Loucy (cell line): ENCODE measurements around the gene LRRC15.

Experiments used
- EZH2phosphoT487 ChIP-seq: fragments of 200-600 bp; IDR thresholded peaks from 2 replicates; pipeline ENCODE4 v1.6.1; 2018; ENCODE audit warnings: antibody characterized with exemption, mild to moderate bottlenecking, moderate library complexity, borderline replicate concordance
- TF ChIP-seq, protein P1 (sequence below): fragments of 200-600 bp; sonication (generic); conservative IDR thresholded peaks from 2 replicates; pipeline ENCODE4 v1.5.1; 2014; ENCODE audit warnings: mild to moderate bottlenecking, antibody characterized with exemption, low read length

DNA sequence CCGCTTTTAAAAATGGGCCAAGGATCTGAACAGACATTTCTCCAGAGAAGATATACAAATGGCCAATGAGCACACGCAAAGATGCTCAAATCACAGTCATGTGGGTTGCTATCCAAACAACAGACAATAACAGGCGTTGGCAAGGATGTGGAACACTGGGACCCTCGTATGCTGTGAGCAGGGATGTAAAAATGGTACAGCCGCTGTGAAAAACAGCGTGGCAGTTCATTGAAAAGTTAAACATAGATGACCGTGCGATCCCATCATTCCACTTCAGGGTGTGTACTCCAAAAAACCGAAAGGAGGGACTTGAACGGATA, 6.7 kb upstream of the LRRC15 start:
- TF ChIP-seq, protein P1, sequence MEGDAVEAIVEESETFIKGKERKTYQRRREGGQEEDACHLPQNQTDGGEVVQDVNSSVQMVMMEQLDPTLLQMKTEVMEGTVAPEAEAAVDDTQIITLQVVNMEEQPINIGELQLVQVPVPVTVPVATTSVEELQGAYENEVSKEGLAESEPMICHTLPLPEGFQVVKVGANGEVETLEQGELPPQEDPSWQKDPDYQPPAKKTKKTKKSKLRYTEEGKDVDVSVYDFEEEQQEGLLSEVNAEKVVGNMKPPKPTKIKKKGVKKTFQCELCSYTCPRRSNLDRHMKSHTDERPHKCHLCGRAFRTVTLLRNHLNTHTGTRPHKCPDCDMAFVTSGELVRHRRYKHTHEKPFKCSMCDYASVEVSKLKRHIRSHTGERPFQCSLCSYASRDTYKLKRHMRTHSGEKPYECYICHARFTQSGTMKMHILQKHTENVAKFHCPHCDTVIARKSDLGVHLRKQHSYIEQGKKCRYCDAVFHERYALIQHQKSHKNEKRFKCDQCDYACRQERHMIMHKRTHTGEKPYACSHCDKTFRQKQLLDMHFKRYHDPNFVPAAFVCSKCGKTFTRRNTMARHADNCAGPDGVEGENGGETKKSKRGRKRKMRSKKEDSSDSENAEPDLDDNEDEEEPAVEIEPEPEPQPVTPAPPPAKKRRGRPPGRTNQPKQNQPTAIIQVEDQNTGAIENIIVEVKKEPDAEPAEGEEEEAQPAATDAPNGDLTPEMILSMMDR, result no peak
- no peak for TF ChIP-seq EZH2phosphoT487
